Measurements from ENCODE around the gene SHQ1. TPM values are rescaled to one million over a fixed set of nuclear protein-coding genes. Genes with fewer than 3 reads are reported as not detected.
A peak's percentile ranks its signal among the peaks of the same experiment; 100 is the strongest.

SHQ1 gene
- total RNA-seq, 3 donors from 2014 or later (not counting 1 experiment from before 2014, with no cell fraction given): 16.3 to 36.7 (median 35.9) TPM

GRCh38 chr3:72820415-72820814 lies 27.8 kb downstream of the SHQ1 start:
- no peak overlapping the region for H3K27ac Mint-ChIP-seq
- Histone ChIP-seq H3K27ac (ENCODE audit: low read length) (no peak overlapping the region), H3K9me3 (ENCODE audit: control insufficient read depth, insufficient read depth, low read length) (no peaks in the 10 kb centered on the region), H3K36me3 (ENCODE audit: control insufficient read depth, insufficient read depth, low read length) (peaks cover 15% of the 10 kb centered on the region), H3K4me3 (ENCODE audit: low read length) (no peak overlapping the region), H3K27me3 (ENCODE audit: control insufficient read depth, insufficient read depth, low read length) (no peaks in the 10 kb centered on the region), H3K4me1 (ENCODE audit: control insufficient read depth, insufficient read depth, low read length) (no peaks in the 10 kb centered on the region)
- peak in 1 of 2 donors; percentile 6 for DNase-seq
- H3K27me3 Mint-ChIP-seq (ENCODE audit: low read depth in 2 of 2): no peaks in the 10 kb centered on the region
- ATAC-seq: no peak
- TF ChIP-seq CTCF (IDR thresholded peaks at IDR 0.05): no peak
- H3K9me3 Mint-ChIP-seq: no peaks in the 10 kb centered on the region
- no peaks in the 10 kb centered on the region for H3K36me3 Mint-ChIP-seq
- no peak overlapping the region for H3K4me3 Mint-ChIP-seq
- peaks cover 5 to 6% of the 10 kb centered on the region in 2 donors for H3K4me1 Mint-ChIP-seq
- intact Hi-C loops (cut with micrococcal nuclease): loop anchor here (5.0 kb wide), 1 partner anchor 1108 kb away; no protein-coding TSS in a partner anchor

- Mint-ChIP-seq H3K4me3 (no peak overlapping the region), H3K27me3 (ENCODE audit: low read depth in 2 of 2) (no peaks in the 10 kb centered on the region), H3K36me3 (no peaks in the 10 kb centered on the region), H3K27ac (peak overlapping the region in 1 of 2 donors; percentile 35), H3K4me1 (peaks cover 5 to 6% of the 10 kb centered on the region in 2 donors), H3K9me3 (no peaks in the 10 kb centered on the region)
- Histone ChIP-seq H3K4me3 (ENCODE audit: low read length) (no peak overlapping the region), H3K9me3 (ENCODE audit: control insufficient read depth, insufficient read depth, low read length) (no peaks in the 10 kb centered on the region), H3K4me1 (ENCODE audit: control insufficient read depth, insufficient read depth, low read length) (no peaks in the 10 kb centered on the region), H3K36me3 (ENCODE audit: control insufficient read depth, insufficient read depth, low read length) (peaks cover 14% of the 10 kb centered on the region), H3K27me3 (ENCODE audit: control insufficient read depth, insufficient read depth, low read length) (no peaks in the 10 kb centered on the region), H3K27ac (ENCODE audit: low read length) (no peak overlapping the region)
- TF ChIP-seq CTCF (IDR thresholded peaks at IDR 0.05): no peak
- no CpG with 5 or more reads among the region's 1 CpG for WGBS (ENCODE audit: insufficient coverage)
- intact Hi-C loops (cut with micrococcal nuclease): no loop called here
- ATAC-seq (no peak), DNase-seq (no peak)
Observed at GRCh38 chr3:72818905-72819304, 29.3 kb downstream of the SHQ1 start.

- Mint-ChIP-seq H3K27me3 (ENCODE audit: low read depth in 2 of 2) (no peaks in the 10 kb centered on the region), H3K36me3 (no peaks in the 10 kb centered on the region), H3K9me3 (no peaks in the 10 kb centered on the region), H3K4me1 (peaks cover 5 to 6% of the 10 kb centered on the region in 2 donors), H3K27ac (peak overlapping the region in 1 of 2 donors; percentile 35), H3K4me3 (no peak overlapping the region)
- WGBS (ENCODE audit: insufficient coverage): 100% methylated on average over 2 of the region's 3 CpGs
- peaks cover 9% of the 10 kb centered on the region for H3K36me3 ChIP-seq (ENCODE audit: control insufficient read depth, insufficient read depth, low read length)
- H3K4me3 ChIP-seq (ENCODE audit: low read length): no peak overlapping the region
- H3K27me3 ChIP-seq (ENCODE audit: control insufficient read depth, insufficient read depth, low read length): no peaks in the 10 kb centered on the region
- intact Hi-C loops (cut with micrococcal nuclease): no loop called here
- H3K9me3 ChIP-seq (ENCODE audit: control insufficient read depth, insufficient read depth, low read length): no peaks in the 10 kb centered on the region
- ATAC-seq (no peak), DNase-seq (peak in 1 of 2 donors; percentile 34)
- TF ChIP-seq CTCF (IDR thresholded peaks at IDR 0.05): no peak
- H3K27ac ChIP-seq (ENCODE audit: low read length): no peak overlapping the region
- no peaks in the 10 kb centered on the region for H3K4me1 ChIP-seq (ENCODE audit: control insufficient read depth, insufficient read depth, low read length)
Observed at GRCh38 chr3:72818092-72818773, 30.0 kb downstream of the SHQ1 start.

Measured in natural killer cell (primary cell).